ENCODE data around the gene R3HDM2. TPM values are rescaled to one million over a fixed set of nuclear protein-coding genes. Genes with fewer than 3 reads are reported as not detected.
A peak's percentile ranks its signal among the peaks of the same experiment; 100 is the strongest.
"Not testable (repeated sequence)": the region's sequence is repeated elsewhere in the genome, so short reads cannot be mapped to it uniquely, and the experiment has no call there.

R3HDM2 gene
- total RNA-seq, 1 donor from 2014 or later = 48.9 TPM

- intact Hi-C loops (cut with DNase I) = no loop called here
- DNase-seq (no peak), ATAC-seq (ENCODE audit: poor library complexity) (no peak)
Observed at GRCh38 chr12:57323416-57323815, 107.4 kb downstream of the R3HDM2 start.

- intact Hi-C loops (cut with DNase I) = no loop called here
- ATAC-seq (ENCODE audit: poor library complexity) (no peak), DNase-seq (no peak)
Observed at GRCh38 chr12:57320639-57321038, 110.2 kb downstream of the R3HDM2 start.

GRCh38 chr12:57319678-57320469 lies 111.0 kb downstream of the R3HDM2 start:
- DNase-seq = no peak
- intact Hi-C loops (cut with DNase I) = no loop called here
- peak; percentile 34 for ATAC-seq (ENCODE audit: poor library complexity)

- no peak for DNase-seq
- ATAC-seq (ENCODE audit: poor library complexity) = no peak
- intact Hi-C loops (cut with DNase I) = no loop called here
Observed at GRCh38 chr12:57315681-57316080, 115.2 kb downstream of the R3HDM2 start.

GRCh38 chr12:57312287-57312686 lies 118.6 kb downstream of the R3HDM2 start:
- intact Hi-C loops (cut with DNase I); DNase-seq; ATAC-seq (ENCODE audit: poor library complexity): not testable (repeated sequence)

GRCh38 chr12:57309420-57309819 lies 121.4 kb downstream of the R3HDM2 start:
- intact Hi-C loops (cut with DNase I) = loop anchor here (2.0 kb wide), 1 partner anchor 143 kb away; no protein-coding TSS in a partner anchor
- DNase-seq (no peak), ATAC-seq (ENCODE audit: poor library complexity) (no peak)

GRCh38 chr12:57300961-57301584 lies 129.8 kb downstream of the R3HDM2 start:
- ATAC-seq (ENCODE audit: poor library complexity) = no peak
- no peak for DNase-seq
- intact Hi-C loops (cut with DNase I) = no loop called here

GRCh38 chr12:57299514-57300016 lies 131.3 kb downstream of the R3HDM2 start:
- intact Hi-C loops (cut with DNase I) = no loop called here
- DNase-seq = no peak
- peak; percentile 39 for ATAC-seq (ENCODE audit: poor library complexity)

- ATAC-seq (ENCODE audit: poor library complexity) (no peak), DNase-seq (no peak)
- intact Hi-C loops (cut with DNase I) = no loop called here
Observed at GRCh38 chr12:57296291-57296690, 134.6 kb downstream of the R3HDM2 start.

GRCh38 chr12:57282073-57282472 lies 148.8 kb downstream of the R3HDM2 start:
- intact Hi-C loops (cut with DNase I); ATAC-seq (ENCODE audit: poor library complexity); DNase-seq: not testable (repeated sequence)

- intact Hi-C loops (cut with DNase I) = no loop called here
- no peak for DNase-seq
- peak; percentile 49 for ATAC-seq (ENCODE audit: poor library complexity)
Observed at GRCh38 chr12:57280211-57281062, 150.4 kb downstream of the R3HDM2 start.

GRCh38 chr12:57278465-57279381 lies 152.1 kb downstream of the R3HDM2 start:
- no peak for ATAC-seq (ENCODE audit: poor library complexity)

GRCh38 chr12:57276935-57277563 lies 153.8 kb downstream of the R3HDM2 start:
- ATAC-seq (ENCODE audit: poor library complexity) (no peak), DNase-seq (no peak)
- intact Hi-C loops (cut with DNase I) = no loop called here

More at GRCh38 chr12:57278465-57279381, 152.1 kb downstream of the R3HDM2 start:
- DNase-seq = no peak
- intact Hi-C loops (cut with DNase I) = no loop called here

GRCh38 chr12:57276233-57276632 lies 154.6 kb downstream of the R3HDM2 start:
- ATAC-seq (ENCODE audit: poor library complexity); intact Hi-C loops (cut with DNase I); DNase-seq: not testable (repeated sequence)

GRCh38 chr12:57273516-57273915 lies 157.3 kb downstream of the R3HDM2 start:
- intact Hi-C loops (cut with DNase I) = no loop called here
- DNase-seq (no peak), ATAC-seq (ENCODE audit: poor library complexity) (no peak)

- peak; percentile 61 for DNase-seq
- intact Hi-C loops (cut with DNase I) = no loop called here
- ATAC-seq (ENCODE audit: poor library complexity) = peak; percentile 88
Observed at GRCh38 chr12:57272337-57273151, 158.3 kb downstream of the R3HDM2 start.

- intact Hi-C loops (cut with DNase I) = no loop called here
- no peak for ATAC-seq (ENCODE audit: poor library complexity)
- DNase-seq = no peak
Observed at GRCh38 chr12:57270966-57271470, 159.8 kb downstream of the R3HDM2 start.
